Parathyroid adenoma (tissue), 2 donors: ENCODE data around the gene BAIAP2.

Source experiments
- H2AFZ ChIP-seq: fragments of 300-600 bp; sonication (generic); one replicate; pipeline ENCODE4 v1.7.0; 2017; ENCODE audit warnings: antibody characterized with exemption, mild to moderate bottlenecking
- H3K27ac ChIP-seq: fragments of 300-600 bp; sonication (generic); one replicate; pipeline ENCODE4 v1.7.0; 2017
- H3K27me3 ChIP-seq: fragments of 300-600 bp; sonication (generic); one replicate; pipeline ENCODE4 v1.7.0; 2017; ENCODE audit warnings: low read length; ENCODE audit not compliant: control insufficient read depth, insufficient read depth
- H3K36me3 ChIP-seq: fragments of 300-600 bp; sonication (generic); one replicate; pipeline ENCODE4 v1.7.0; 2017; ENCODE audit warnings: low read length; ENCODE audit not compliant: control insufficient read depth, insufficient read depth
- H3K4me1 ChIP-seq: fragments of 300-600 bp; sonication (generic); one replicate; pipeline ENCODE4 v1.7.0; 2017; ENCODE audit warnings: control low read depth
- H3K4me2 ChIP-seq: fragments of 300-600 bp; sonication (generic); one replicate; pipeline ENCODE4 v1.7.0; 2017; ENCODE audit warnings: low read length
- H3K4me3 ChIP-seq: fragments of 300-600 bp; sonication (generic); one replicate; pipeline ENCODE4 v1.7.0; 2017; ENCODE audit warnings: low read depth, low read length
- H3K79me2 ChIP-seq: fragments of 300-600 bp; sonication (generic); one replicate; pipeline ENCODE4 v1.7.0; 2017; ENCODE audit warnings: control low read depth
- H3K9ac ChIP-seq: fragments of 300-600 bp; sonication (generic); one replicate; pipeline ENCODE4 v1.7.0; 2017; ENCODE audit warnings: mild to moderate bottlenecking
- H3K9me3 ChIP-seq: fragments of 300-600 bp; sonication (generic); one replicate; pipeline ENCODE4 v1.7.0; 2017; ENCODE audit warnings: low read length; ENCODE audit not compliant: control insufficient read depth
- TF ChIP-seq, protein P1 (sequence below): fragments of 300-600 bp; sonication (generic); IDR thresholded peaks from one replicate; pipeline ENCODE4 v1.7.0; 2017; ENCODE audit warnings: antibody characterized with exemption, mild to moderate bottlenecking
- donor health status: primary hyperparathyroidism.

BAIAP2 gene

DNA sequence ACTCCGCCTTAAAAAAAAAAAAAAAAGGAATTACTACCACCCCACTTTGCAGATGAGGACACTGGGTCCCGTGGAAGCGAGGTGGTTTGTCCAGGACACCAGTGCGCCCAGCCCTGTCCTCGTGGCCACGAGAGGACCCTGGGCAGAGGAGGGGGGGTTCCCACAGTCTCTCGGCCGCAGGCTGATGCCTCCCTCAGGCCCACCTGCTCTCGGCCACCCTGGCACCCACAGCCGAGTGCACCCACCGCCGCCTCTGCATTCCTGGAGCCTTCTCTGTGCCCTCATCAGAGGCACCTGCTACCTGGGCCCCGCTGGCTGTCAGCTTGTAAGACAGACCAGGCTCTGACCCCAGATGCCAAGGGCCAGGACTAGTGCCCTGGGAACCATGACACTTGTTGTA is 102.3 kb downstream of the BAIAP2 start:
- H3K9ac ChIP-seq: no peak overlapping the region
- H3K9me3 ChIP-seq: no peaks in the 10 kb centered on the region
- no peak overlapping the region for H3K27ac ChIP-seq

DNA sequence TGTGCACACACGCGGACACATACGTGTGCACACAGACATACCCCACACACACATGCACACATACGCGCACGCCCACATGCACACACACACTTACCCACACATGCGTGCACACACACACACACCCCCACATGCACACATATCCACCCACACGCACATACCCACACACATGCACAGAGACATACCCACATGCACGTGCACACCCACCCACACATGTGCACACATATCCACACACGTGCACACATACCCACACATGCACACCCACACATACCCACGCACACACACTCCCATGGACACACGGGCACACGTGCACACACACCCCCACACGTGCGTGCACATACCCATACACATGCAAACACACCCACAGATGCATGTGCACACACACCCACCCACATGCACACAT is 103.1 kb downstream of the BAIAP2 start:
- no peak overlapping the region for H2AFZ ChIP-seq
- H3K4me2 ChIP-seq: no peak overlapping the region
- TF ChIP-seq, protein P1, sequence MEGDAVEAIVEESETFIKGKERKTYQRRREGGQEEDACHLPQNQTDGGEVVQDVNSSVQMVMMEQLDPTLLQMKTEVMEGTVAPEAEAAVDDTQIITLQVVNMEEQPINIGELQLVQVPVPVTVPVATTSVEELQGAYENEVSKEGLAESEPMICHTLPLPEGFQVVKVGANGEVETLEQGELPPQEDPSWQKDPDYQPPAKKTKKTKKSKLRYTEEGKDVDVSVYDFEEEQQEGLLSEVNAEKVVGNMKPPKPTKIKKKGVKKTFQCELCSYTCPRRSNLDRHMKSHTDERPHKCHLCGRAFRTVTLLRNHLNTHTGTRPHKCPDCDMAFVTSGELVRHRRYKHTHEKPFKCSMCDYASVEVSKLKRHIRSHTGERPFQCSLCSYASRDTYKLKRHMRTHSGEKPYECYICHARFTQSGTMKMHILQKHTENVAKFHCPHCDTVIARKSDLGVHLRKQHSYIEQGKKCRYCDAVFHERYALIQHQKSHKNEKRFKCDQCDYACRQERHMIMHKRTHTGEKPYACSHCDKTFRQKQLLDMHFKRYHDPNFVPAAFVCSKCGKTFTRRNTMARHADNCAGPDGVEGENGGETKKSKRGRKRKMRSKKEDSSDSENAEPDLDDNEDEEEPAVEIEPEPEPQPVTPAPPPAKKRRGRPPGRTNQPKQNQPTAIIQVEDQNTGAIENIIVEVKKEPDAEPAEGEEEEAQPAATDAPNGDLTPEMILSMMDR: no peak
- peaks cover 22% of the 10 kb centered on the region for H3K79me2 ChIP-seq
- no peak overlapping the region for H3K27ac ChIP-seq
- H3K36me3 ChIP-seq: no peaks in the 10 kb centered on the region
- no peaks in the 10 kb centered on the region for H3K4me1 ChIP-seq
- H3K9me3 ChIP-seq: no peaks in the 10 kb centered on the region
- no peaks in the 10 kb centered on the region for H3K27me3 ChIP-seq
- no peak overlapping the region for H3K4me3 ChIP-seq
- H3K9ac ChIP-seq: no peak overlapping the region

More for the DNA sequence above, 102.3 kb downstream of the BAIAP2 start:
- TF ChIP-seq, protein P1: no peak
- Histone ChIP-seq H3K27me3 (no peaks in the 10 kb centered on the region), H3K4me3 (no peak overlapping the region), H3K4me1 (no peaks in the 10 kb centered on the region), H2AFZ (no peak overlapping the region), H3K36me3 (no peaks in the 10 kb centered on the region), H3K4me2 (no peak overlapping the region), H3K79me2 (peaks cover 25% of the 10 kb centered on the region)

DNA sequence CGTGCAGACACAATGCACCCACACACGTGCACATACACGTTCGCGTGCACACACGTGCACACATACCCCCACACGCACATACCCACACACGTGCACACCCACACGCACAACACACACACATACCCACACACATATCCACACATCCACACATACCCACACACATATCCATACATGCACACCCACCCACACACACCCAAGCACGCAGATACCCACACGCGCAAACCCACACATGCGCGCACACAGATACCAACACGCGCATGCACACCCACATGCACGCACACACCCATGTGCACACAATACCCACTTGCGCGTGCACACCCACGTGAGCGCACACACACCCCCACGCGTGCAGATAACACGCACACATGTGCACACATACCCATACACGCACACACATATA is 103.5 kb downstream of the BAIAP2 start:
- H3K79me2 ChIP-seq: peaks cover 22% of the 10 kb centered on the region
- H3K4me1 ChIP-seq: no peaks in the 10 kb centered on the region
- no peak overlapping the region for H3K4me3 ChIP-seq
- H3K4me2 ChIP-seq: no peak overlapping the region
- no peaks in the 10 kb centered on the region for H3K36me3 ChIP-seq
- no peak overlapping the region for H2AFZ ChIP-seq
- no peak overlapping the region for H3K9ac ChIP-seq
- TF ChIP-seq, protein P1: no peak
- H3K9me3 ChIP-seq: no peaks in the 10 kb centered on the region
- no peak overlapping the region for H3K27ac ChIP-seq
- H3K27me3 ChIP-seq: no peaks in the 10 kb centered on the region

DNA sequence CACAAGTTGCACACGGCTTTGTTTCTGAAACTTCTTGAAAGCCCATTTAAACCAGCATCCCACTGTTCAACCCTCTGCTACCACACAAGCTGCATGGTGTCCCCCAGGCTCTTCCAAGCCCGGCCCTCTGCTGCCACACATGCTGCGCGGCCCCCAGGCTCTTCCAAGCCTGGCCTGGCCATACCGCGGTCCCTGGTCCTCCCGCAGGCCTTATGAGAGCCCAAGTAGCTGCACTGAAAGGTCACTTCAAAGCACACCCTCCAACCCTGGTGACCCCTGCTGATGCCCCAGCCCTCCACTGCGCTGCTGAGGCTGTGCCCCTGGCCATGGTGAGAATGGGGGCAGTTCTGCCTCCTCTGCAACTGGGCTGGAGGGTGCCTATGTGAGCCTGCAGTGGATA is 104.5 kb downstream of the BAIAP2 start:
- Histone ChIP-seq H3K27ac (no peak overlapping the region), H3K4me1 (no peaks in the 10 kb centered on the region), H3K79me2 (peaks cover 22% of the 10 kb centered on the region), H3K27me3 (no peaks in the 10 kb centered on the region), H3K4me2 (no peak overlapping the region), H3K36me3 (no peaks in the 10 kb centered on the region), H3K9me3 (no peaks in the 10 kb centered on the region), H3K9ac (no peak overlapping the region), H3K4me3 (no peak overlapping the region), H2AFZ (no peak overlapping the region)
- TF ChIP-seq, protein P1: no peak

DNA sequence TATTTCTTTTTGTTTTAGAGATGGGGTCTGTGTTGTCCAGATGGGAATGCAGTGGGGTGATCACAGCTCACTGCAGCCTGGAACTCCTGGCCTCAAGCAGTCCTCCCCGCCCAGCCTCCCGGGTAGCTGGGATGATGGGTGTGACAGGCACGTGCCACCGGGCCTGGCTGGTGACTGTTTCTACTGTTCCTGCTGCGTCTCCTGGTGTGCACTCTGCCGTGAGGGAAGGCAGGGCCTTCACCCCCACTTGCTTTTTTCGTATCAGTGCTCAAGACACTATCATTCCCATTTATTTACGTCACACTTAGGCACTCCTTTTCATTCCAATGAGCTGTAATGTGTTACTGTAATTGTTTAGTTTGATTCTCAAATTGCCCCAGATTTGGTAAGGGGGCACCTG is 105.1 kb downstream of the BAIAP2 start:
- Histone ChIP-seq H3K27ac (no peak overlapping the region), H2AFZ (no peak overlapping the region), H3K4me2 (no peak overlapping the region), H3K36me3 (no peaks in the 10 kb centered on the region), H3K4me1 (no peaks in the 10 kb centered on the region), H3K4me3 (no peak overlapping the region), H3K79me2 (peaks cover 22% of the 10 kb centered on the region), H3K27me3 (no peaks in the 10 kb centered on the region), H3K9ac (no peak overlapping the region), H3K9me3 (no peaks in the 10 kb centered on the region)
- TF ChIP-seq, protein P1: no peak
